Muscle of leg (tissue), 11 donors: ENCODE results near the gene ZFYVE1. TPM values are rescaled to one million over a fixed set of nuclear protein-coding genes. Genes with fewer than 3 reads are reported as not detected.
A peak's percentile ranks its signal among the peaks of the same experiment; 100 is the strongest.
"Not testable (repeated sequence)": the region's sequence is repeated elsewhere in the genome, so short reads cannot be mapped to it uniquely, and the experiment has no call there.

Experiments used
- DNase-seq: peaks from one replicate; pipeline ENCODE4 v3.0.0; 2013
- H3K27ac ChIP-seq: one replicate; pipeline ENCODE4 v1.5.1; 2013; ENCODE audit warnings: mild to moderate bottlenecking, low read length, control low read depth
- H3K27me3 ChIP-seq: one replicate; pipeline ENCODE4 v1.6.1; 2013; ENCODE audit warnings: low read length; ENCODE audit not compliant: control insufficient read depth, insufficient read depth
- H3K36me3 ChIP-seq: one replicate; pipeline ENCODE4 v1.6.1; 2013; ENCODE audit warnings: low read length; ENCODE audit not compliant: control insufficient read depth, insufficient read depth
- H3K4me1 ChIP-seq: one replicate; pipeline ENCODE4 v1.6.1; 2013; ENCODE audit warnings: low read length; ENCODE audit not compliant: control insufficient read depth, insufficient read depth
- H3K4me3 ChIP-seq: one replicate; pipeline ENCODE4 v1.5.1; 2013; ENCODE audit warnings: low read length, control low read depth
- H3K9me3 ChIP-seq: replicated peaks from 2 replicates; pipeline ENCODE4 v1.6.1; 2013; ENCODE audit warnings: low read depth, low read length; ENCODE audit not compliant: control insufficient read depth
- WGBS: methylation state at CpG from one replicate; pipeline ENCODE4 v1.1.5; 2013; ENCODE audit warnings: missing lambda C conversion rate; ENCODE audit not compliant: insufficient coverage; 5-methylcytosine and 5-hydroxymethylcytosine counted together
- polyA plus RNA-seq, 8 donors: library from polyadenylated mRNA; unstranded; fragments of 120-200 nt; gene quantifications; one replicate each; pipeline versions ENCODE4 v1.2.1 to v1.2.3, GENCODE V29; 2013; ENCODE audit warnings: inconsistent platforms in 1 of 8, low replicate concordance in 1 of 8; ENCODE audit not compliant: insufficient read length in 8 of 8, insufficient read depth in 1 of 8
- total RNA-seq: library from RNA; stranded (reverse); fragments of 120-200 nt; gene quantifications from one replicate; pipeline ENCODE4 v1.2.4, GENCODE V29; 2013

Gene ZFYVE1
- total and polyA plus RNA-seq, 9 donors: 8.4 to 15.3 (median 12.6) TPM

- Histone ChIP-seq H3K4me3 (no peak overlapping the region), H3K27me3 (no peaks in the 10 kb centered on the region), H3K27ac (no peak overlapping the region), H3K36me3 (peaks cover 27% of the 10 kb centered on the region), H3K4me1 (no peaks in the 10 kb centered on the region), H3K9me3 (no peaks in the 10 kb centered on the region)
- WGBS: 60% methylated on average over 1 of the region's 6 CpGs
- DNase-seq: no peak
Measured at GRCh38 chr14:72962829-72963312, 64.0 kb downstream of the ZFYVE1 start.

- WGBS: 81% methylated on average over 6 of the region's 10 CpGs
- H3K27me3 ChIP-seq, H3K4me1 ChIP-seq, H3K9me3 ChIP-seq, H3K27ac ChIP-seq, H3K4me3 ChIP-seq: not testable (repeated sequence)
- H3K36me3 ChIP-seq: peaks cover 30% of the 10 kb centered on the region
- peak; percentile 32 for DNase-seq
Measured at GRCh38 chr14:72962336-72962754, 64.6 kb downstream of the ZFYVE1 start.

- Histone ChIP-seq H3K27ac (no peak overlapping the region), H3K27me3 (no peaks in the 10 kb centered on the region), H3K9me3 (no peaks in the 10 kb centered on the region), H3K4me1 (no peaks in the 10 kb centered on the region), H3K4me3 (no peak overlapping the region), H3K36me3 (peaks cover 31% of the 10 kb centered on the region)
- 67% methylated on average over 1 of the region's 10 CpGs for WGBS
- DNase-seq: no peak
Measured at GRCh38 chr14:72961579-72962335, 65.1 kb downstream of the ZFYVE1 start.

GRCh38 chr14:72961016-72961415, 65.9 kb downstream of the ZFYVE1 start:
- not testable (repeated sequence) for DNase-seq, H3K27me3 ChIP-seq, H3K9me3 ChIP-seq, H3K4me1 ChIP-seq, H3K27ac ChIP-seq, H3K4me3 ChIP-seq
- peaks cover 38% of the 10 kb centered on the region for H3K36me3 ChIP-seq
- 100% methylated on average over 1 of the region's 4 CpGs for WGBS

GRCh38 chr14:72958548-72958947, 68.4 kb downstream of the ZFYVE1 start:
- Histone ChIP-seq H3K27me3 (no peaks in the 10 kb centered on the region), H3K4me1 (no peaks in the 10 kb centered on the region), H3K36me3 (peaks cover 50% of the 10 kb centered on the region), H3K4me3 (no peak overlapping the region), H3K9me3 (no peaks in the 10 kb centered on the region), H3K27ac (no peak overlapping the region)
- WGBS: 75% methylated on average over 9 of the region's 15 CpGs
- DNase-seq: no peak

- H3K9me3 ChIP-seq: no peaks in the 10 kb centered on the region
- no peak overlapping the region for H3K27ac ChIP-seq
- H3K27me3 ChIP-seq: no peaks in the 10 kb centered on the region
- no peak overlapping the region for H3K4me3 ChIP-seq
- no peak for DNase-seq
- 89% methylated on average over 2 of the region's 3 CpGs for WGBS
- peaks cover 53% of the 10 kb centered on the region for H3K36me3 ChIP-seq
- no peaks in the 10 kb centered on the region for H3K4me1 ChIP-seq
Measured at GRCh38 chr14:72957213-72957612, 69.7 kb downstream of the ZFYVE1 start.

- peaks cover 57% of the 10 kb centered on the region for H3K36me3 ChIP-seq
- not testable (repeated sequence) for H3K4me3 ChIP-seq, H3K27me3 ChIP-seq, H3K27ac ChIP-seq, H3K9me3 ChIP-seq, DNase-seq, H3K4me1 ChIP-seq
- no CpG with 5 or more reads among the region's 9 CpGs for WGBS
Measured at GRCh38 chr14:72956741-72957140, 70.2 kb downstream of the ZFYVE1 start.

- peaks cover 38% of the 10 kb centered on the region for H3K36me3 ChIP-seq
- H3K27me3 ChIP-seq: no peaks in the 10 kb centered on the region
- WGBS: 61% methylated on average over 3 of the region's 3 CpGs
- no peak for DNase-seq
- H3K9me3 ChIP-seq: no peaks in the 10 kb centered on the region
- H3K4me3 ChIP-seq: no peak overlapping the region
- H3K27ac ChIP-seq: no peak overlapping the region
- no peaks in the 10 kb centered on the region for H3K4me1 ChIP-seq
Measured at GRCh38 chr14:72952171-72952570, 74.7 kb downstream of the ZFYVE1 start.

GRCh38 chr14:72948481-72949138, 78.3 kb downstream of the ZFYVE1 start:
- no peaks in the 10 kb centered on the region for H3K4me1 ChIP-seq
- WGBS: no CpG with 5 or more reads among the region's 5 CpGs
- no peak overlapping the region for H3K27ac ChIP-seq
- H3K36me3 ChIP-seq: peaks cover 35% of the 10 kb centered on the region
- no peak overlapping the region for H3K4me3 ChIP-seq
- no peaks in the 10 kb centered on the region for H3K9me3 ChIP-seq
- no peaks in the 10 kb centered on the region for H3K27me3 ChIP-seq
- DNase-seq: peak; percentile 66

GRCh38 chr14:72947366-72948160, 79.3 kb downstream of the ZFYVE1 start:
- Histone ChIP-seq H3K4me1 (no peaks in the 10 kb centered on the region), H3K27me3 (no peaks in the 10 kb centered on the region), H3K9me3 (no peaks in the 10 kb centered on the region), H3K4me3 (no peak overlapping the region), H3K36me3 (peaks cover 46% of the 10 kb centered on the region), H3K27ac (no peak overlapping the region)
- DNase-seq: no peak
- 95% methylated on average over 5 of the region's 9 CpGs for WGBS
